Activated CD4-positive, CD25-positive, alpha-beta regulatory T cell treated with anti-CD3 and anti-CD28 coated beads, Interleukin-2, amount 50 U/mL, for 16 hours (primary cell): Measurements from ENCODE around the gene DCX.

ENCODE experiments used
- DNase-seq: peaks from one replicate; pipeline ENCODE4 v3.0.0-alpha.2; 2020; ENCODE audit warnings: low read depth, low spot score

Gene DCX

GRCh38 chrX:111411983-111412382 is at the start of gene DCX:
DCX (minus strand) TSS chrX:111412192; CDS start chrX:111410398, 1,794 bp downstream.
- no peak for DNase-seq

- DNase-seq, result no peak
Observed at GRCh38 chrX:111460607-111461006, 48.6 kb upstream of the DCX start.

- DNase-seq, result no peak
Observed at GRCh38 chrX:111447298-111447697, 35.3 kb upstream of the DCX start.

GRCh38 chrX:111445485-111445884 is 33.5 kb upstream of the DCX start:
- DNase-seq, result no peak

GRCh38 chrX:111444881-111445280 is 32.9 kb upstream of the DCX start:
- DNase-seq, result no peak

- DNase-seq, result no peak
Observed at GRCh38 chrX:111443946-111444345, 32.0 kb upstream of the DCX start.

GRCh38 chrX:111442791-111443190 is 30.8 kb upstream of the DCX start:
- DNase-seq, result no peak

- DNase-seq, result no peak
Observed at GRCh38 chrX:111435469-111435868, 23.5 kb upstream of the DCX start.

- no peak for DNase-seq
Observed at GRCh38 chrX:111431001-111431400, 19.0 kb upstream of the DCX start.

- no peak for DNase-seq
Observed at GRCh38 chrX:111411557-111411956, 435 bp downstream of the DCX start.

- no peak for DNase-seq
Observed at GRCh38 chrX:111410590-111411078, 1.4 kb downstream of the DCX start.

GRCh38 chrX:111409326-111409725 is 2.7 kb downstream of the DCX start:
- no peak for DNase-seq

GRCh38 chrX:111407948-111408347 is 4.0 kb downstream of the DCX start:
- DNase-seq, result no peak

- DNase-seq, result no peak
Observed at GRCh38 chrX:111402344-111402743, 9.6 kb downstream of the DCX start.

GRCh38 chrX:111395149-111395548 is 16.8 kb downstream of the DCX start:
- no peak for DNase-seq

GRCh38 chrX:111394569-111394968 is 17.4 kb downstream of the DCX start:
- DNase-seq, result no peak

- DNase-seq, result no peak
Observed at GRCh38 chrX:111387470-111388070, 24.4 kb downstream of the DCX start.

GRCh38 chrX:111386615-111387233 is 25.3 kb downstream of the DCX start:
- no peak for DNase-seq

GRCh38 chrX:111386077-111386476 is 25.9 kb downstream of the DCX start:
- no peak for DNase-seq

GRCh38 chrX:111382277-111382676 is 29.7 kb downstream of the DCX start:
- DNase-seq, result no peak

GRCh38 chrX:111376897-111377578 is 35.0 kb downstream of the DCX start:
- no peak for DNase-seq

- DNase-seq, result no peak
Observed at GRCh38 chrX:111376486-111376885, 35.5 kb downstream of the DCX start.

- DNase-seq, result no peak
Observed at GRCh38 chrX:111375747-111376146, 36.2 kb downstream of the DCX start.
